Gastrocnemius medialis (tissue), 4 donors: ENCODE measurements around the gene MEX3C. TPM values are rescaled to one million over a fixed set of nuclear protein-coding genes. Genes with fewer than 3 reads are reported as not detected.

Experiments used
- ATAC-seq, 2 donors: fragments of 150-250 bp; one replicate each; pipeline ENCODE4 v1.9.1; 2016
- DNase-seq, 2 donors: peaks; one replicate each; pipeline ENCODE4 v3.0.0-alpha.2; 2019
- H3K27ac ChIP-seq, 4 donors: fragments of 200-600 bp; sonication (generic); 1 replicate in 1 of 4; 2 replicates in 3 of 4; pipeline ENCODE4 v1.5.1; 2016 to 2018; ENCODE audit warnings: mild to moderate bottlenecking in 2 of 4, moderate library complexity in 1 of 4
- H3K27me3 ChIP-seq, 3 donors: fragments of 200-600 bp; sonication (generic) in 2 of 3; 1 replicate in 1 of 3; 2 replicates in 2 of 3; pipeline versions ENCODE4 v1.5.1 to v1.6.0; 2016 to 2019; ENCODE audit warnings: mild to moderate bottlenecking in 1 of 3, moderate library complexity in 1 of 3
- H3K36me3 ChIP-seq, 2 donors: fragments of 200-600 bp; sonication (generic) in 1 of 2; one replicate each; pipeline ENCODE4 v1.5.1; 2017 to 2018
- H3K4me1 ChIP-seq, 2 donors: fragments of 200-600 bp; sonication (generic) in 1 of 2; one replicate each; pipeline ENCODE4 v1.5.1; 2016 to 2017; ENCODE audit warnings: mild to moderate bottlenecking in 2 of 2
- H3K4me3 ChIP-seq, 4 donors: fragments of 200-600 bp; sonication (generic) in 3 of 4; 1 replicate in 1 of 4; 2 replicates in 3 of 4; pipeline ENCODE4 v1.5.1; 2016 to 2019; ENCODE audit warnings: mild to moderate bottlenecking in 2 of 4
- H3K9me3 ChIP-seq, 3 donors: fragments of 200-600 bp; sonication (generic) in 2 of 3; 1 replicate in 1 of 3; 2 replicates in 2 of 3; pipeline ENCODE4 v1.5.1; 2016 to 2019
- POLR2A ChIP-seq, 2 donors: fragments of 450-650 bp; IDR thresholded peaks; one replicate each; pipeline ENCODE4 v1.6.1; 2017; ENCODE audit warnings: antibody characterized with exemption in 2 of 2, mild to moderate bottlenecking in 2 of 2, moderate library complexity in 2 of 2
- in situ Hi-C, 4 donors: fragments of 200-750 bp; cut with MboI; loops; one replicate each; pipeline versions ENCODE4 v1.15.0 to v1.8.0; 2017; ENCODE audit warnings: low sequenced_read_pairs in 4 of 4
- intact Hi-C: fragments of 100-400 bp; cut with DNase I; formaldehyde crosslinking; loops from one replicate; pipeline ENCODE4 v1.15.1; 2023; ENCODE audit warnings: low total_unique reads
- total RNA-seq, 4 donors: library from RNA; depleted of rRNA; stranded (reverse); fragments of >200 nt; gene quantifications; one replicate each; pipeline versions ENCODE4 v1.1.0 to v1.2.3, GENCODE V29; 2016
- TF ChIP-seq, protein P1 (sequence below), 5 experiments: fragments of 450-650 bp in 3 of 5; fragments of 200-600 bp in 2 of 5; sonication (generic) in 2 of 5; IDR thresholded peaks in 4 of 5; conservative IDR thresholded peaks in 1 of 5; 1 replicate in 4 of 5; 2 replicates in 1 of 5; pipeline ENCODE4 v1.5.1; 2016 to 2019; ENCODE audit warnings: antibody characterized with exemption in 5 of 5, mild to moderate bottlenecking in 3 of 5, moderate library complexity in 3 of 5

Gene MEX3C
- total RNA-seq, 4 donors from 2014 or later, result 8.8 to 14.9 (median 12.4) TPM

DNA sequence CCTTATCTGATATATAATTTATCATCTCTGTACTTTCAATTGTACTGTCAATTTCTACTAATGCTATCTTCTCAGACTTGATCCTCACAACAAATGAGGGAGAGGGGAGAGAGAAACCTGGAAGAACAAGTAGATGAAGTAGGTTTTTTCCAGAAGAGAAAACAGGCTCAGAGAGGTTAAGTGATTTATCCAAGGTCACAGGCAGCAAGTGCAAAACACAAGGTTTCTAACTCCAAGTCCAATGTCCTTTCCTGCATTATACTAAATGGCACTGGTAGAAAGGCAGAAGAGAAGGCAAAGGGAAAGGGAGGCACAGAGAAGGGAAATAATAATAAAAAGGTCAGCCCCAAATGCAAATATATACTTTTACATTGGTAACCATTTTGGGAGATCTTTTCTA is 7.5 kb downstream of the MEX3C start:
- intact Hi-C loops, result loop anchor here (10.0 kb wide), 1 partner anchor 905 kb away; the partner anchor contains the start of genes CXXC1 and MBD1
- Histone ChIP-seq H3K27ac (no peak overlapping the region), H3K9me3 (no peaks in the 10 kb centered on the region), H3K27me3 (no peaks in the 10 kb centered on the region), H3K4me3 (no peak overlapping the region), H3K4me1 (peaks cover 43 to 52% of the 10 kb centered on the region in 2 donors), H3K36me3 (no peaks in the 10 kb centered on the region)
- no peak for TF ChIP-seq POLR2A (IDR thresholded peaks at IDR 0.05)
- TF ChIP-seq, protein P1, sequence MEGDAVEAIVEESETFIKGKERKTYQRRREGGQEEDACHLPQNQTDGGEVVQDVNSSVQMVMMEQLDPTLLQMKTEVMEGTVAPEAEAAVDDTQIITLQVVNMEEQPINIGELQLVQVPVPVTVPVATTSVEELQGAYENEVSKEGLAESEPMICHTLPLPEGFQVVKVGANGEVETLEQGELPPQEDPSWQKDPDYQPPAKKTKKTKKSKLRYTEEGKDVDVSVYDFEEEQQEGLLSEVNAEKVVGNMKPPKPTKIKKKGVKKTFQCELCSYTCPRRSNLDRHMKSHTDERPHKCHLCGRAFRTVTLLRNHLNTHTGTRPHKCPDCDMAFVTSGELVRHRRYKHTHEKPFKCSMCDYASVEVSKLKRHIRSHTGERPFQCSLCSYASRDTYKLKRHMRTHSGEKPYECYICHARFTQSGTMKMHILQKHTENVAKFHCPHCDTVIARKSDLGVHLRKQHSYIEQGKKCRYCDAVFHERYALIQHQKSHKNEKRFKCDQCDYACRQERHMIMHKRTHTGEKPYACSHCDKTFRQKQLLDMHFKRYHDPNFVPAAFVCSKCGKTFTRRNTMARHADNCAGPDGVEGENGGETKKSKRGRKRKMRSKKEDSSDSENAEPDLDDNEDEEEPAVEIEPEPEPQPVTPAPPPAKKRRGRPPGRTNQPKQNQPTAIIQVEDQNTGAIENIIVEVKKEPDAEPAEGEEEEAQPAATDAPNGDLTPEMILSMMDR (IDR thresholded peaks at IDR 0.05 in 4 of 5, conservative IDR thresholded peaks at IDR 0.05 in 1 of 5), result no peak
- DNase-seq (no peak), ATAC-seq (no peak)
- in situ Hi-C loops, result loop anchor here in 3 of 4 donors (25.0 kb wide), 3 partner anchors 153 to 903 kb away; partner anchors contain the start of genes CXXC1 (in 1 of the 3), ELAC1 (in 1 of the 3), MBD1 (in 1 of the 3) and SMAD4 (in 1 of the 3)

DNA sequence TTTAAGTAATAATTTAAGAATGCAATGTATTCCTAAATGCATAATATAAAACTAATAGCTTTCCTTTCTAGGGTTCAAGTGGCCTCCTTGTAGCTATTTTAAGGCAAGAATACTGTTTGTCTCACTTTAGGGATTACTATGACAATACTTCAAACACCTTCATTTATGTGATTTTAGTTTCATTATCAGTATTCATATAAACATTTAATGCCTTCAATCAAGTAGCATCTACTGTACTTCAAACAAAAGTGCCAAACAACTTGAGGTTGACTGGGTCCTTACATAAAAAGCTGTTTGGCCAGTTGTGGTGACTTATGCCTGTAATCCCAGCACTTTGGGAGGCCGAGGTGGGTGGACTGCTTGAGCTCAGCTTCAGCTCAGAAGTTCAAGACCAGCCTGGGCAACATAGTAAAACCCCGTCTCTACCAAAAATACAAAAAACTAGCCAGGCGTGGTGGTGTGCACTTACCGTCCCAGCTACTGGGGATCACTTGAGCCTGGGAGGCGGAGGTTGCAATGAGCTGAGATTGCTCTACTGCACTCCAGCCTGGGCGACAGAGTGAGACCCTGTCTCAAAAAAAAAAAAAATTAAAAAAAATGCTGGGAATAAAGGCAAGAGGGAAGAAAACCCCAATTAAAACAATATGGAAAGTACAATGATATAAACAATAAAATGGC is 9.3 kb downstream of the MEX3C start:
- in situ Hi-C loops, result loop anchor here in 3 of 4 donors (25.0 kb wide), 3 partner anchors 151 to 901 kb away; partner anchors contain the start of genes CXXC1 (in 1 of the 3), ELAC1 (in 1 of the 3), MBD1 (in 1 of the 3) and SMAD4 (in 1 of the 3)
- intact Hi-C loops, result no loop called here
- H3K9me3 ChIP-seq, result no peaks in the 10 kb centered on the region
- TF ChIP-seq, protein P1 (IDR thresholded peaks at IDR 0.05 in 4 of 5, conservative IDR thresholded peaks at IDR 0.05 in 1 of 5), result no peak
- no peak for TF ChIP-seq POLR2A (IDR thresholded peaks at IDR 0.05)
- H3K36me3 ChIP-seq, result peaks cover 0 to 4% of the 10 kb centered on the region in 2 donors
- peaks cover 26 to 33% of the 10 kb centered on the region in 2 donors for H3K4me1 ChIP-seq
- H3K27me3 ChIP-seq, result no peaks in the 10 kb centered on the region
- H3K4me3 ChIP-seq, result no peak overlapping the region
- H3K27ac ChIP-seq, result no peak overlapping the region
- DNase-seq (no peak), ATAC-seq (no peak)

DNA sequence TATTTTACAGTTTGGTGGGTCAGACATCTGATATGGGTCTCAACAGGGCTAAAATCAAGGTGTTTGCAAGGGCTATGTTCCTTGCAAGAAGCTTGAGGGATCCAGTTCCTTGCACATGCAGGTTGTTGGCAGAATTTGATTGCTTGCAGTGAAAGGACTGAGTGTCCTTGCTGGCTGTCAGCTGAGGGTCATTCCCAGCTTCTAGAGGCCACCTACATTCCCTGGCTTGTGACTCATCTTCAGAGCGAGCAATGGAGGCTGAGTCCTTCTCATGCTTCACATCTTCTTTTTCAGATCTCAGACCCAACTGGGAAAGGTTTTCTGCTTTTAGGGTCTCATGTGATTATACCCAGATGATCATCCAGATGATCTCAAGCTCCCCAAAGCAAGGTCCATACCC is 12.4 kb downstream of the MEX3C start:
- in situ Hi-C loops, result loop anchor here in 3 of 4 donors (25.0 kb wide), 3 partner anchors 148 to 898 kb away; partner anchors contain the start of genes CXXC1 (in 1 of the 3), ELAC1 (in 1 of the 3), MBD1 (in 1 of the 3) and SMAD4 (in 1 of the 3)
- intact Hi-C loops, result no loop called here
- no peaks in the 10 kb centered on the region for H3K27me3 ChIP-seq
- ATAC-seq (peak in 1 of 2 donors; percentile 42), DNase-seq (no peak)
- no peak for TF ChIP-seq POLR2A (IDR thresholded peaks at IDR 0.05)
- TF ChIP-seq, protein P1 (IDR thresholded peaks at IDR 0.05 in 4 of 5, conservative IDR thresholded peaks at IDR 0.05 in 1 of 5), result no peak
- no peak overlapping the region for H3K27ac ChIP-seq
- no peak overlapping the region for H3K4me3 ChIP-seq
- no peaks in the 10 kb centered on the region for H3K9me3 ChIP-seq
- peaks cover 0 to 4% of the 10 kb centered on the region in 2 donors for H3K36me3 ChIP-seq
- H3K4me1 ChIP-seq, result peaks cover 7 to 11% of the 10 kb centered on the region in 2 donors

DNA sequence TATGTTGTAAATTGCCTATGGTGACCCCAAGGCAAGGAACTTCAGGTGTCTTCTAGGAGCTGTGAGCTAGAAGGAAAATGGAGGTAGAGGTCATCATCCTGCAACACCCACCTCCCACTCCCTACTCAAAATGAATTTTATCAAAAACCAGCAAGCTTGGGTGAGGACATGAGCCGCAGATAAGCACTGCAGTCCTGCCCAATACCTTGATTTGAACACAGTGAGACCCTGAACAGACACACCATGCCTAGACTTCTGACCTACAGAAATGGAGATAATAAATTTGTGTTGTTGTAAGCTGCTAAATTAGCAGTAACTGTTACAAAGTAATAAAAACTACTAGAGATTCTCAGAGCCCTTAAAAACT is 13.4 kb downstream of the MEX3C start:
- no peak overlapping the region for H3K4me3 ChIP-seq
- DNase-seq (no peak), ATAC-seq (no peak)
- H3K27ac ChIP-seq, result no peak overlapping the region
- intact Hi-C loops, result no loop called here
- peaks cover 0 to 4% of the 10 kb centered on the region in 2 donors for H3K36me3 ChIP-seq
- H3K4me1 ChIP-seq, result peaks cover 7 to 9% of the 10 kb centered on the region in 2 donors
- in situ Hi-C loops, result loop anchor here in 3 of 4 donors (25.0 kb wide), 3 partner anchors 147 to 897 kb away; partner anchors contain the start of genes CXXC1 (in 1 of the 3), ELAC1 (in 1 of the 3), MBD1 (in 1 of the 3) and SMAD4 (in 1 of the 3)
- H3K27me3 ChIP-seq, result no peaks in the 10 kb centered on the region
- no peaks in the 10 kb centered on the region for H3K9me3 ChIP-seq
- TF ChIP-seq, protein P1 (IDR thresholded peaks at IDR 0.05 in 4 of 5, conservative IDR thresholded peaks at IDR 0.05 in 1 of 5), result no peak
- no peak for TF ChIP-seq POLR2A (IDR thresholded peaks at IDR 0.05)
